Thyroid gland (tissue), 4 donors: ENCODE results near the gene RHOB. TPM values are rescaled to one million over a fixed set of nuclear protein-coding genes. Genes with fewer than 3 reads are reported as not detected.

Experiments used
- DNase-seq, 2 donors: peaks; one replicate each; pipeline ENCODE4 v3.0.0-alpha.2; 2019
- H3K27ac ChIP-seq, 3 donors: fragments of 200-600 bp; sonication (generic); 1 replicate in 2 of 3; 2 replicates in 1 of 3; pipeline ENCODE4 v1.5.1; 2016 to 2019; ENCODE audit warnings: mild to moderate bottlenecking in 1 of 3, moderate library complexity in 1 of 3
- H3K27me3 ChIP-seq: fragments of 200-600 bp; sonication (generic); one replicate; pipeline ENCODE4 v1.5.1; 2019
- H3K36me3 ChIP-seq, 2 donors: fragments of 200-600 bp; sonication (generic); one replicate each; pipeline ENCODE4 v1.5.1; 2016 to 2019
- H3K4me1 ChIP-seq, 2 donors: fragments of 200-600 bp; sonication (generic); one replicate each; pipeline ENCODE4 v1.5.1; 2017 to 2019
- H3K4me3 ChIP-seq, 3 donors: fragments of 200-600 bp; sonication (generic); replicated peaks in 1 of 3; 1 replicate in 2 of 3; 2 replicates in 1 of 3; pipeline ENCODE4 v1.5.1; 2016; ENCODE audit warnings: mild to moderate bottlenecking in 1 of 3
- H3K9me3 ChIP-seq: fragments of 200-600 bp; sonication (generic); one replicate; pipeline ENCODE4 v1.5.1; 2017
- POLR2A ChIP-seq, 2 donors: fragments of 450-650 bp; IDR thresholded peaks; one replicate each; pipeline ENCODE4 v1.6.1; 2017; ENCODE audit warnings: antibody characterized with exemption in 2 of 2, mild to moderate bottlenecking in 2 of 2, moderate library complexity in 1 of 2
- WGBS, 2 donors: methylation state at CpG; one replicate each; pipeline ENCODE4 v1.1.5; 2017; 5-methylcytosine and 5-hydroxymethylcytosine counted together
- intact Hi-C: fragments of 100-400 bp; cut with DNase I; formaldehyde crosslinking; loops from one replicate; pipeline ENCODE4 v1.15.1; 2023
- total RNA-seq, 4 donors: library from RNA; depleted of rRNA; stranded (reverse); fragments of >200 nt; gene quantifications; one replicate each; pipeline ENCODE4 v1.2.3, GENCODE V29; 2016
- TF ChIP-seq, protein P1 (sequence below), 6 experiments: fragments of 200-600 bp in 3 of 6; fragments of 450-650 bp in 3 of 6; sonication (generic) in 3 of 6; IDR thresholded peaks; one replicate each; pipeline ENCODE4 v1.5.1; 2016 to 2019; ENCODE audit warnings: antibody characterized with exemption in 6 of 6, mild to moderate bottlenecking in 2 of 6, inconsistent platforms in 1 of 6, moderate library complexity in 1 of 6

Gene RHOB
- total RNA-seq, 4 donors from 2014 or later = 238 to 381 (median 271) TPM

DNA sequence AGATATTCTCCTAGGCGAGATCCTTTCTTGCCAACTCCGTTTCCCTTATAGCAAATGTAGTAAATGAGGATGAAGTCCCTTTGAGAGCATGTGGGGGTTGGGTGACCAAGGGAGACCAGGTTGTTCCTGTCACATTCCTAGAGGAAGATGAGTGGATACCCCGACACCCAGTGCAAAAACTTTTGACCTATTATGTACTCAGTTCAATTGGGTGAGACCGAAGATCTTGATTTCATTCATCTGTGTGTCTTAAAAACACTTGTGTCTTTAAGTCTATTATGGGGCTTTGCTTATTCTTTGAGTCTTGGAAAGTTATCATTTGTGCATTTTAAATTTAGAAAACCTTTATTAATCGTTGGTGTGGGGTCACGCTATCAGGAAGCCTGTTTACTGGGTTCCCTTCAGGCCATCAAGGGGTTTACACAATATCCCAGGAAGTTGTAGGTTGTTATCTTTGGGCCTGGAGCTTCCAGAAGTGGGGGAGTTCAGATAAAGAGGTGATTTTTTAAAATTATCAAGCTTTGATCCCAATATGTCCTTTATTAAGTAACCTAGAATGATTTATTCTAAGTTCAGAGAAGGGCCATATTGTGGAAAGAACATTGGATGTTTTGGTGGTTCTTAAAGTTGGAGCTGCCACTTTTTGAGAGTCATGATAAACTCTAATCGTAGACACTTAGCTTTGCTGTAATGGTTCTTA is 2.8 kb downstream of the RHOB start:
- intact Hi-C loops = no loop called here
- Histone ChIP-seq H3K27me3 (no peaks in the 10 kb centered on the region), H3K9me3 (no peaks in the 10 kb centered on the region), H3K4me3 (peak overlapping the region in 2 of 3 donors; percentile 74 to 95), H3K27ac (peak overlapping the region; percentile 99 to 100 (median 100)), H3K36me3 (peaks cover 0 to 19% of the 10 kb centered on the region in 2 donors), H3K4me1 (peaks cover 27 to 35% of the 10 kb centered on the region in 2 donors)
- peak in 1 of 2 donors; percentile 5 for TF ChIP-seq POLR2A (IDR thresholded peaks at IDR 0.05)
- TF ChIP-seq, protein P1, sequence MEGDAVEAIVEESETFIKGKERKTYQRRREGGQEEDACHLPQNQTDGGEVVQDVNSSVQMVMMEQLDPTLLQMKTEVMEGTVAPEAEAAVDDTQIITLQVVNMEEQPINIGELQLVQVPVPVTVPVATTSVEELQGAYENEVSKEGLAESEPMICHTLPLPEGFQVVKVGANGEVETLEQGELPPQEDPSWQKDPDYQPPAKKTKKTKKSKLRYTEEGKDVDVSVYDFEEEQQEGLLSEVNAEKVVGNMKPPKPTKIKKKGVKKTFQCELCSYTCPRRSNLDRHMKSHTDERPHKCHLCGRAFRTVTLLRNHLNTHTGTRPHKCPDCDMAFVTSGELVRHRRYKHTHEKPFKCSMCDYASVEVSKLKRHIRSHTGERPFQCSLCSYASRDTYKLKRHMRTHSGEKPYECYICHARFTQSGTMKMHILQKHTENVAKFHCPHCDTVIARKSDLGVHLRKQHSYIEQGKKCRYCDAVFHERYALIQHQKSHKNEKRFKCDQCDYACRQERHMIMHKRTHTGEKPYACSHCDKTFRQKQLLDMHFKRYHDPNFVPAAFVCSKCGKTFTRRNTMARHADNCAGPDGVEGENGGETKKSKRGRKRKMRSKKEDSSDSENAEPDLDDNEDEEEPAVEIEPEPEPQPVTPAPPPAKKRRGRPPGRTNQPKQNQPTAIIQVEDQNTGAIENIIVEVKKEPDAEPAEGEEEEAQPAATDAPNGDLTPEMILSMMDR (IDR thresholded peaks at IDR 0.05) = no peak
- 53 to 55% methylated on average over 7 of the region's 7 CpGs for WGBS, 2 donors
- peak in 1 of 2 donors; percentile 20 for DNase-seq

DNA sequence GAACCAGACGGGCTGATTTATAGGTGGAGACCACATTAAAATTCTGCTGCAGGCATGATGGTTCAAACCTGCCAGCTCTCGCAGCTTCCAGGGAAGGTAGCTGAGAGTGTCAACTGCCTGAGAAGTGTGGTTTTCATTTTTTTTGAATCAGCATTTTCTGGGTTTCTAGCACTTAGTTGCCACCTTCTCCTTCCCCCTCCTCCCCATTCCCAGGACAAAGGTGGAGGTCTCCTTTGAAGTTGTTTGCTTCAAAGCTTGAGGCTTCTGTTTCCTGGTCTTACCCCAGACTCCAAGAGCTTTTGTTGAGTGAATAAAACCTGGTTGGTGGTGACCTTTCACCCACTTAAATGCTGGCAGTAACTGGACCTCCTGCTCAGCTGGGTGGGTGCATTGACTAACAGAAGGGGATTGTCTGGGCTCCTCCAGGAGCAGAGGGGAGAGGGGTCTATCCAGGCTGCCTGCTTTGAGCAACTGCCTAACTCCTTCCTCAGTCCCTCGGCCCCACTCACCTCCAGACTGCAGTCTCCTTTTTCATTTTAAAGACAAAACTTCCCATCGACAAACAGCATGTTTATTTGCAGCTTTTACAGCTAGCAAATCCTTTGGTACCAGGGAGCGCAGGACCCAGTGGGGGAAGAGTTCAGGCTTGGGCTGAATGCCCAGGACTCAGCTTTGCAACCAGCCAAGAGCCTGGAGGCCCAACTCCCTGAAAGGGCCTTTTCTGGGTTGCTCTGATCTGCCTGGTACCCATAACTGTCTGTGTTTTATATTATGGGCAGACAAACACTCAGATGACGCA is 3.5 kb downstream of the RHOB start:
- WGBS, 2 donors = 40 to 61% methylated on average over 6 of the region's 6 CpGs
- H3K4me1 ChIP-seq = peaks cover 23 to 28% of the 10 kb centered on the region in 2 donors
- TF ChIP-seq, protein P1 (IDR thresholded peaks at IDR 0.05) = no peak
- TF ChIP-seq POLR2A (IDR thresholded peaks at IDR 0.05) = peak in 1 of 2 donors; percentile 8
- H3K27me3 ChIP-seq = no peaks in the 10 kb centered on the region
- peak overlapping the region; percentile 99 to 100 (median 100) for H3K27ac ChIP-seq
- peak overlapping the region in 2 of 3 donors; percentile 74 to 95 for H3K4me3 ChIP-seq
- no peaks in the 10 kb centered on the region for H3K9me3 ChIP-seq
- intact Hi-C loops = no loop called here
- H3K36me3 ChIP-seq = peaks cover 0 to 19% of the 10 kb centered on the region in 2 donors
- peak; percentile 64 to 69 for DNase-seq

DNA sequence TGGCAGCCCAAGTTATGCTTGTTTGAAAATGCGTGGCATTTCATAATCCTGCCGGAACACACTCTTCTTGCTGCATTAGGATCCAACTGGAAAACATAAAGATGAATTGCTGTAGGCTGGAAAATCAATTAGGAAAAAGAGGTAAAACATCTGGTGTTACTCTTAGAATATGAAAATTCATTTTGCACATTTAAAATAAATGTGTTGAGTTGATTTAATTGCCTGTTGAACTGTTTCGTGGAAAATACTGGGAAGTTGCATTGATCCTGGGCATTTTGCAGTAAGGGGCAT is 4.1 kb downstream of the RHOB start:
- Histone ChIP-seq H3K4me3 (peak overlapping the region in 1 of 3 donors; percentile 95), H3K36me3 (peaks cover 0 to 19% of the 10 kb centered on the region in 2 donors), H3K27me3 (no peaks in the 10 kb centered on the region), H3K4me1 (peaks cover 23 to 30% of the 10 kb centered on the region in 2 donors), H3K27ac (peak overlapping the region; percentile 99 to 100 (median 100)), H3K9me3 (no peaks in the 10 kb centered on the region)
- intact Hi-C loops = no loop called here
- TF ChIP-seq, protein P1 (IDR thresholded peaks at IDR 0.05) = no peak
- TF ChIP-seq POLR2A (IDR thresholded peaks at IDR 0.05) = no peak
- WGBS, 2 donors = 52 to 66% methylated on average over 3 of the region's 3 CpGs
- DNase-seq = no peak

DNA sequence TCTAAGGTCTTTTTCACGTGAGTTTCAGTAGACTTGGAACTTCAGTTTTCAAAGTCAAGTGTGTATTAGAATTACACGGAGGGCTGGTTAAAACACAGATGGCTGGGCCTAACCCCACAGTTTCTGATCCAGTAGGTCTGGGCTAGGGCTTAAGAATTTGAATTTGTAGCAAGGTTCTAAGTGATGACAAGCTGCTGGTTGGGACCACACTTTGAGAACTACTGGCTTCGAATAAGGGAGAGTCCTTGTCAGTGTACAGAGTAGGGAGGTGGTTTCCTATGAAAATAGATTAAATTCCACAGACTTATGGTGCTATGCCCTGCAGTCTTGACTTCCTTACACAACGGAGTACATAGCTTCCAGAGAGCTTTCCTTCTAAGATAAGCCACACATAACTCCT is 4.5 kb downstream of the RHOB start:
- H3K27ac ChIP-seq = peak overlapping the region; percentile 99 to 100 (median 100)
- intact Hi-C loops = no loop called here
- H3K27me3 ChIP-seq = no peaks in the 10 kb centered on the region
- 32 to 40% methylated on average over 4 of the region's 4 CpGs for WGBS, 2 donors
- DNase-seq = no peak
- peaks cover 23 to 29% of the 10 kb centered on the region in 2 donors for H3K4me1 ChIP-seq
- peaks cover 0 to 19% of the 10 kb centered on the region in 2 donors for H3K36me3 ChIP-seq
- no peak for TF ChIP-seq POLR2A (IDR thresholded peaks at IDR 0.05)
- TF ChIP-seq, protein P1 (IDR thresholded peaks at IDR 0.05) = no peak
- H3K9me3 ChIP-seq = no peaks in the 10 kb centered on the region
- no peak overlapping the region for H3K4me3 ChIP-seq
